ENCODE results near the gene TMIGD1. TPM values are rescaled to one million over a fixed set of nuclear protein-coding genes. Genes with fewer than 3 reads are reported as not detected.
"Not testable (repeated sequence)": the region's sequence is repeated elsewhere in the genome, so short reads cannot be mapped to it uniquely, and the experiment has no call there.

The TMIGD1 gene
- total and polyA plus RNA-seq, 2 experiments from 2014 or later: not detected

- H3K36me3 ChIP-seq: no peaks in the 10 kb centered on the region
- H3K9me3 ChIP-seq (ENCODE audit: low read depth): no peaks in the 10 kb centered on the region
- no peak for DNase-seq (ENCODE audit: low read depth in 1 of 2, low spot score in 1 of 2)
- no peak overlapping the region for H3K27ac ChIP-seq
- no peaks in the 10 kb centered on the region for H3K4me1 ChIP-seq (ENCODE audit: low read depth)
- no peak for TF ChIP-seq CTCF (IDR thresholded peaks at IDR 0.05; ENCODE audit: low read depth, low read length)
- no peaks in the 10 kb centered on the region for H3K27me3 ChIP-seq
- no peak overlapping the region for H3K4me3 ChIP-seq
These were observed 20.8 kb upstream of the TMIGD1 start for GRCh38 chr17:30354701-30355100.

DNA sequence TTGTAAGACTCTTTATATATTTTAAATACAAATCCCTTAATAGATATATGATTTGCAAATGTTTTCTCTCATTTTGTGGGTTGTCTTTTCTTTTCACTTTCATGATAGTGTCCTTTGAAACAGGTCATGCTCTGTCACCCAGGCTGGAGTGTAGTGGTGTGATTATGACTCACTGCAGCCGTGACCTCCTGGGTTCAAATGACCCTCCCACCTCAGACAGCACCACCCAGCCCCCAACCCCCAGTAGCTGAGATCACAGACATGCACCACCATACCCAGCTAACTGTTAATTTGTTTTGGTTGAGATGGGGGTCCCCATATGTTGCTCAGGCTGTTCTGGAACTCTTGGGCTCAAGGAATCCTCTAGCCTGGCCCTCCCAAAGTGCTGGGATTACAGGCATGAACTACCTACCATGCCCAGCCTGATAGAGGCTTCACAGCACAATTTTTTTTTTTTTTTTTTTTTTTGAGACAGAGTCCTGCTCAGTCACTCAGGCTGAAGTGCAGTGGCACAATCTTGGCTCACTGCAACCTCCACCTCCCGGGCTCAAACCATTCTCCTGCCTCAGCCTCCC, 18.5 kb upstream of the TMIGD1 start:
- H3K4me3 ChIP-seq: no peak overlapping the region
- no peaks in the 10 kb centered on the region for H3K27me3 ChIP-seq
- no peaks in the 10 kb centered on the region for H3K4me1 ChIP-seq (ENCODE audit: low read depth)
- no peaks in the 10 kb centered on the region for H3K9me3 ChIP-seq (ENCODE audit: low read depth)
- no peak overlapping the region for H3K27ac ChIP-seq
- no peak for DNase-seq (ENCODE audit: low read depth in 1 of 2, low spot score in 1 of 2)
- no peaks in the 10 kb centered on the region for H3K36me3 ChIP-seq
- no peak for TF ChIP-seq CTCF (IDR thresholded peaks at IDR 0.05; ENCODE audit: low read depth, low read length)

- no peak overlapping the region for H3K4me3 ChIP-seq
- H3K36me3 ChIP-seq: no peaks in the 10 kb centered on the region
- no peak overlapping the region for H3K27ac ChIP-seq
- no peaks in the 10 kb centered on the region for H3K9me3 ChIP-seq (ENCODE audit: low read depth)
- H3K4me1 ChIP-seq (ENCODE audit: low read depth): no peaks in the 10 kb centered on the region
- no peak for DNase-seq (ENCODE audit: low read depth in 1 of 2, low spot score in 1 of 2)
- no peaks in the 10 kb centered on the region for H3K27me3 ChIP-seq
- TF ChIP-seq CTCF (IDR thresholded peaks at IDR 0.05; ENCODE audit: low read depth, low read length): no peak
These were observed 17.9 kb upstream of the TMIGD1 start for GRCh38 chr17:30351735-30352134.

DNA sequence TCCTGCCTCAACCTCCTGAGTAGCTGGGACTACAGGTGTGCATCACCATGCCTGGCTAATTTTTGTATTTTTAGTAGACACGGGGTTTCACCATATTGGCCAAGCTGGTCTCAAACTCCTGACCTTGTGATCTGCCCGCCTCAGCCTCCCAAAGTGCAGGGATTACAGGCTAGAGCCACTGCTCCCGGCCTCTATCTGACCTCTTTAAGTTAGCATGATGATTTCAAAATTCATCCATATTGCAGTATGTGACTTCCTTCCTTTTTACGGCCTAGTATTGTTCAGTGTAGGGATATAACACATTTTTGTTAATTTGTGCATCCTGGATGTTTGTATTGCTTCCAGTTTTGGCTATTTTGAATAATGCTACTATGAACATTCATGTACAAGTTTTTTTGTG, 17.4 kb upstream of the TMIGD1 start:
- not testable (repeated sequence) for H3K9me3 ChIP-seq (ENCODE audit: low read depth)

GRCh38 chr17:30349252-30349651, 15.4 kb upstream of the TMIGD1 start:
- Histone ChIP-seq H3K9me3 (ENCODE audit: low read depth) (no peaks in the 10 kb centered on the region), H3K36me3 (no peaks in the 10 kb centered on the region), H3K27me3 (no peaks in the 10 kb centered on the region), H3K4me3 (no peak overlapping the region), H3K27ac (no peak overlapping the region), H3K4me1 (ENCODE audit: low read depth) (peaks cover 5% of the 10 kb centered on the region)
- no peak for TF ChIP-seq CTCF (IDR thresholded peaks at IDR 0.05; ENCODE audit: low read depth, low read length)
- DNase-seq (ENCODE audit: low read depth in 1 of 2, low spot score in 1 of 2): no peak

More for the DNA sequence above, 17.4 kb upstream of the TMIGD1 start:
- H3K27ac ChIP-seq; H3K4me3 ChIP-seq; H3K36me3 ChIP-seq; H3K27me3 ChIP-seq; H3K4me1 ChIP-seq (ENCODE audit: low read depth); DNase-seq (ENCODE audit: low read depth in 1 of 2, low spot score in 1 of 2): not testable (repeated sequence)

- Histone ChIP-seq H3K27ac (no peak overlapping the region), H3K27me3 (no peaks in the 10 kb centered on the region), H3K4me3 (no peak overlapping the region), H3K4me1 (ENCODE audit: low read depth) (peaks cover 12% of the 10 kb centered on the region), H3K36me3 (no peaks in the 10 kb centered on the region), H3K9me3 (ENCODE audit: low read depth) (no peaks in the 10 kb centered on the region)
- DNase-seq (ENCODE audit: low read depth in 1 of 2, low spot score in 1 of 2): no peak
- TF ChIP-seq CTCF (IDR thresholded peaks at IDR 0.05; ENCODE audit: low read depth, low read length): no peak
These were observed 13.6 kb upstream of the TMIGD1 start for GRCh38 chr17:30347488-30347887.

Data from cardiac muscle cell (in vitro differentiated cells and primary cell).